ENCODE results near the gene ACER3. TPM values are rescaled to one million over a fixed set of nuclear protein-coding genes. Genes with fewer than 3 reads are reported as not detected.
"Not testable (repeated sequence)": the region's sequence is repeated elsewhere in the genome, so short reads cannot be mapped to it uniquely, and the experiment has no call there.

Gene ACER3
- polyA plus RNA-seq, 4 donors = 12.9 to 17.4 (median 15.0) TPM

- no peak for DNase-seq (ENCODE audit: low read depth in 4 of 4, low spot score in 2 of 4)
Measured at GRCh38 chr11:77031599-77031998, 170.9 kb downstream of the ACER3 start.

- no peak for DNase-seq (ENCODE audit: low read depth in 4 of 4, low spot score in 2 of 4)
Measured at GRCh38 chr11:77035039-77035438, 174.3 kb downstream of the ACER3 start.

- DNase-seq (ENCODE audit: low read depth in 4 of 4, low spot score in 2 of 4) = no peak
Measured at GRCh38 chr11:77035580-77035979, 174.9 kb downstream of the ACER3 start.

- DNase-seq (ENCODE audit: low read depth in 4 of 4, low spot score in 2 of 4) = no peak
Measured at GRCh38 chr11:77036398-77036797, 175.7 kb downstream of the ACER3 start.

- DNase-seq (ENCODE audit: low read depth in 4 of 4, low spot score in 2 of 4) = no peak
Measured at GRCh38 chr11:77037057-77037456, 176.3 kb downstream of the ACER3 start.

GRCh38 chr11:77038029-77038824 is 177.5 kb downstream of the ACER3 start:
- no peak for DNase-seq (ENCODE audit: low read depth in 4 of 4, low spot score in 2 of 4)

- DNase-seq (ENCODE audit: low read depth in 4 of 4, low spot score in 2 of 4) = no peak
Measured at GRCh38 chr11:77038825-77039326, 178.2 kb downstream of the ACER3 start.

GRCh38 chr11:77039491-77040400 is 179.0 kb downstream of the ACER3 start:
- peak in 2 of 4 donors; percentile 10 to 24 for DNase-seq (ENCODE audit: low read depth in 4 of 4, low spot score in 2 of 4)

- DNase-seq (ENCODE audit: low read depth in 4 of 4, low spot score in 2 of 4) = no peak
Measured at GRCh38 chr11:77040401-77040777, 179.7 kb downstream of the ACER3 start.

GRCh38 chr11:77040889-77041288 is 180.2 kb downstream of the ACER3 start:
- no peak for DNase-seq (ENCODE audit: low read depth in 4 of 4, low spot score in 2 of 4)

- DNase-seq (ENCODE audit: low read depth in 4 of 4, low spot score in 2 of 4) = no peak
Measured at GRCh38 chr11:77042111-77042726, 181.5 kb downstream of the ACER3 start.

- DNase-seq (ENCODE audit: low read depth in 4 of 4, low spot score in 2 of 4) = no peak
Measured at GRCh38 chr11:77044356-77044755, 183.6 kb downstream of the ACER3 start.

- DNase-seq (ENCODE audit: low read depth in 4 of 4, low spot score in 2 of 4) = no peak
Measured at GRCh38 chr11:77044886-77045285, 184.2 kb downstream of the ACER3 start.

GRCh38 chr11:77046060-77046501 is 185.4 kb downstream of the ACER3 start:
- DNase-seq (ENCODE audit: low read depth in 4 of 4, low spot score in 2 of 4) = no peak

GRCh38 chr11:77047007-77047927 is 186.5 kb downstream of the ACER3 start:
- DNase-seq (ENCODE audit: low read depth in 4 of 4, low spot score in 2 of 4) = peak; percentile 69 to 85 (median 81)

GRCh38 chr11:77047928-77048446 is 187.3 kb downstream of the ACER3 start:
- not testable (repeated sequence) for DNase-seq (ENCODE audit: low read depth in 4 of 4, low spot score in 2 of 4)

GRCh38 chr11:77049026-77049425 is 188.3 kb downstream of the ACER3 start:
- DNase-seq (ENCODE audit: low read depth in 4 of 4, low spot score in 2 of 4) = no peak

- DNase-seq (ENCODE audit: low read depth in 4 of 4, low spot score in 2 of 4) = no peak
Measured at GRCh38 chr11:77051511-77051910, 190.8 kb downstream of the ACER3 start.

- DNase-seq (ENCODE audit: low read depth in 4 of 4, low spot score in 2 of 4) = peak in 1 of 4 donors; percentile 37
Measured at GRCh38 chr11:77052518-77052917, 191.8 kb downstream of the ACER3 start.
